Measurements from ENCODE around the gene LRFN5. TPM values are rescaled to one million over a fixed set of nuclear protein-coding genes. Genes with fewer than 3 reads are reported as not detected.

The LRFN5 gene
- total and polyA plus RNA-seq, 9 of the 15 experiments (the other 6 are each of a cell fraction or from before 2014, with no cell fraction given), result 0.01 to 0.27 (median 0.09) TPM; not detected in 1

- no peak overlapping the region for H3K4me3 ChIP-seq
- no peaks in the 10 kb centered on the region for H3K9me3 ChIP-seq (replicated peaks; ENCODE audit: control insufficient read depth, insufficient read depth, low read depth, low read length)
- ATAC-seq (no peak), FAIRE-seq (no peak), DNase-seq (ENCODE audit: extremely low read depth in 1 of 4, low spot score in 3 of 4) (no peak)
- 4% methylated on average over 18 of the region's 24 CpGs for WGBS (ENCODE audit: insufficient coverage, low coverage, missing lambda C conversion rate)
- no peaks in the 10 kb centered on the region for H3K79me2 ChIP-seq (ENCODE audit: control insufficient read depth, insufficient read depth, low read length)
- H4K20me1 ChIP-seq (replicated peaks; ENCODE audit: control insufficient read depth, insufficient read depth, low read length), result no peaks in the 10 kb centered on the region
- H3K4me1 ChIP-seq (replicated peaks in 1 of 2; ENCODE audit: control insufficient read depth in 2 of 2, insufficient read depth in 2 of 2, low read length in 2 of 2), result no peaks in the 10 kb centered on the region
- in situ Hi-C loops (cut with MboI), result no loop called here
- BruUV-seq (replicated peaks), result no TSS peak
- intact Hi-C loops (cut with micrococcal nuclease), result no loop called here
- no peaks in the 10 kb centered on the region; a peak in 1 of 5 replicates for H3K27me3 ChIP-seq (ENCODE audit: control insufficient read depth in 2 of 2, insufficient read depth in 2 of 2, low read length in 2 of 2)
- no peaks in the 10 kb centered on the region for H3K9me1 ChIP-seq (ENCODE audit: control insufficient read depth, insufficient read depth, low read length)
- no peak overlapping the region for H3K9ac ChIP-seq (ENCODE audit: insufficient read depth in 1 of 2, low read depth in 2 of 2, low read length in 2 of 2)
- TF ChIP-seq FUS (optimal IDR thresholded peaks at IDR 0.05; ENCODE audit: low read depth, low read length) (no peak), E2F6 (IDR thresholded peaks at IDR 0.05; ENCODE audit: borderline replicate concordance in 1 of 2, extremely low read depth in 1 of 2, insufficient read depth in 1 of 2, insufficient read length in 1 of 2, low read depth in 1 of 2, low read length in 1 of 2, poor library complexity in 1 of 2, severe bottlenecking in 1 of 2) (no peak), CHAMP1 (IDR thresholded peaks at IDR 0.05) (no peak), KAT7 (CRISPR knock-in tag; IDR thresholded peaks at IDR 0.05; ENCODE audit: borderline replicate concordance) (no peak), HDAC1 (IDR thresholded peaks at IDR 0.05) (no peak), ZNF699 (CRISPR knock-in tag; IDR thresholded peaks at IDR 0.05; ENCODE audit: insufficient replicate concordance) (no peak), ZNF584 (CRISPR knock-in tag; IDR thresholded peaks at IDR 0.05; ENCODE audit: low read depth) (no peak), HIVEP1 (CRISPR knock-in tag; IDR thresholded peaks at IDR 0.05) (no peak), USF1 (CRISPR knock-in tag; IDR thresholded peaks at IDR 0.05) (no peak), ZBTB33 (CRISPR knock-in tag; IDR thresholded peaks at IDR 0.05) (no peak), ATF2 (CRISPR knock-in tag; IDR thresholded peaks at IDR 0.05) (no peak), SIN3A (IDR thresholded peaks at IDR 0.05; ENCODE audit: borderline replicate concordance in 2 of 2, control insufficient read depth in 1 of 2, low read depth in 2 of 2, low read length in 2 of 2) (no peak), U2AF1 (optimal IDR thresholded peaks at IDR 0.05; ENCODE audit: low read depth, low read length) (no peak)
- no peak overlapping the region for H2AFZ ChIP-seq (ENCODE audit: low read depth, low read length)
- no peaks in the 10 kb centered on the region for H3K36me3 ChIP-seq (ENCODE audit: control insufficient read depth, insufficient read depth, low read length)
- ChIA-PET CTCF (ENCODE audit: low intra/inter-chr PET ratio) (no interaction called here), POLR2A (no interaction called here)
- no peak overlapping the region for H3K27ac ChIP-seq (ENCODE audit: extremely low read depth, low read depth, low read length)
- H3K4me2 ChIP-seq (ENCODE audit: insufficient read depth, low read length), result no peak overlapping the region
Measured at GRCh38 chr14:41609704-41610183, 3.1 kb downstream of the LRFN5 start.

All from K562 (cell line).